Diencephalon (tissue), 1 donor: Measurements from ENCODE around the gene ARHGEF3. TPM values are rescaled to one million over a fixed set of nuclear protein-coding genes. Genes with fewer than 3 reads are reported as not detected.

Source experiments
- total RNA-seq: library from RNA; depleted of rRNA; stranded (reverse); fragments of >200 nt; gene quantifications from one replicate; pipeline ENCODE4 v1.2.3, GENCODE V29; 2014

ARHGEF3 gene, protein sequence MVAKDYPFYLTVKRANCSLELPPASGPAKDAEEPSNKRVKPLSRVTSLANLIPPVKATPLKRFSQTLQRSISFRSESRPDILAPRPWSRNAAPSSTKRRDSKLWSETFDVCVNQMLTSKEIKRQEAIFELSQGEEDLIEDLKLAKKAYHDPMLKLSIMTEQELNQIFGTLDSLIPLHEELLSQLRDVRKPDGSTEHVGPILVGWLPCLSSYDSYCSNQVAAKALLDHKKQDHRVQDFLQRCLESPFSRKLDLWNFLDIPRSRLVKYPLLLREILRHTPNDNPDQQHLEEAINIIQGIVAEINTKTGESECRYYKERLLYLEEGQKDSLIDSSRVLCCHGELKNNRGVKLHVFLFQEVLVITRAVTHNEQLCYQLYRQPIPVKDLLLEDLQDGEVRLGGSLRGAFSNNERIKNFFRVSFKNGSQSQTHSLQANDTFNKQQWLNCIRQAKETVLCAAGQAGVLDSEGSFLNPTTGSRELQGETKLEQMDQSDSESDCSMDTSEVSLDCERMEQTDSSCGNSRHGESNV
- total RNA-seq = 20.5 TPM

DNA sequence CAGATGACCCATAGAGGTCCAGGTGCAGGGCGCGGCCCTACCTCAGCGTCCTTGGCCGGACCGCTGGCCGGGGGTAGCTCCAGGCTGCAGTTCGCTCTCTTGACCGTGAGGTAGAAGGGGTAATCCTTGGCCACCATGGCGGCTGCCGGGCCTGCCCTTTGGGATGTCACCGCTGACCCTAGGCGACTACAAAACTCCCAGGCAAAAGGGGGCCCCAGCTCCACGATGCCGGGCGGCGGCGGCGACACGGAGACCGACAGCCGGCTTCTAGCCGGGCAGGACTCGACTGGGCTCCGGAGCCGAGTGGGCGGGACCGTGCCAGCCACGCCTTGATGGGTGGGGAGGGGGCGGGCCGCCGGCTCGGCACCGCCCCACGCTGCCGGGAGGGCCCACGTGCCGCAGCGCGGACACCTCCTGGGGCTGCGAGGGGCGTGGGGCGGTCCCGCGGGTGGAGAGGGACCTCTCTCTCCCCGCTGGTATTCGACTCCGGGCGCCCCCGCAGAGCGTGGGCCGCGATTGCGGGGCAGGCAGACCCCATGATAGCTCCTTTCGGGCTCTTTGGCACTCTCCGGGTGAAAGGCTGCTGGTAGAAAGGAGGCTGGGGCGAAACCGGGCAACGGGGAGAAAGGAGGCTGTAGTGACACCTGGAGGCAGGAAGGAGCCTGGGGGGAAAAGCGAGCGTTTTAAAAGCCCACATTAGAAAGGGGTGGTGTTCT, at the start of gene ARHGEF3:
Gene ARHGEF3, minus strand, starts transcription at position 288 of the 716 bp plus-strand sequence. Its CDS starts 151 bp downstream, at position 137.

DNA sequence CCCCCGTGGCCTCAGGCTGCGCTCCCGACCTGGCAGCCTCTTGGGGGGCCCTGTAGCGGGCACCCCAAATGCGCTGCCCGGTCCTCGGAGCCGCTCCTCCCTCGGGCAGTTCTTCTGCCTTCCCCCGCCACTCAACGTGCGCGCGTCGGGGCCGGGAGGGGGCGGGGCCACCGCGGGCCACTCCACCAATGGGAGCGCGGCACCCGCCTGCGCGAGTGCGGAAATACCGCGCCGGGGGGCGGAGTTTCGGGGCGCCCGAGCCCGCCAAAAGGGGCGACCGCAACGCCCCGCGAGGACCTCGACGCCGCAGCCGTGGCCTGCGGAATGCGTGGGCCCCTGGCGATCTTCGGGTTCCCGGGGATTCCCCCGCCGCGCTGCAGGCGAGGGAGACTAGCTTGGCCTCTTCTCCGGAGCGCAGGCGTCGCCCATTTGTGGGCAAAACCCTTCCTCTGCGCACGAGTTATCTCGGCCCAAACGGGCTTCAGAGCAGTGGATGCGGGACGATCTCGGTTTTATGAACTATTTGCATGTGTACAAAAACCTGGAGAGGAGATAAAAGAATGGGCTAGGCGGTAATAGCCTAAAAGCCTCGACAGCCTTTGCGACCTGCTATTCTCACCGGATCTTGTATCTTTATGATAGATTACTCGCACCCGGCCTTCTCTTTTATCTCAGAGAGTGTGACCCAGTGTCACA, 118.5 kb downstream of the ARHGEF3 start, which contains the start of gene TASOR:
Gene TASOR, minus strand, starts transcription at position 144 of the 696 bp plus-strand sequence. CDS start 259 bp downstream, outside the sequence.

Other genes starting within 250 kb of the ARHGEF3 start
- 91.6 TPM for gene CCDC66, start 244.8 kb downstream of the ARHGEF3 start, total RNA-seq
- gene TASOR, start 118.7 kb downstream of the ARHGEF3 start, total RNA-seq = 171 TPM